H1 (cell line): ENCODE measurements around the gene ARHGEF1. TPM values are rescaled to one million over a fixed set of nuclear protein-coding genes. Genes with fewer than 3 reads are reported as not detected.

Experiments used
- CTCF ChIA-PET: fragments of 300-600 bp; sonication (Branson Sonifier 250); formaldehyde crosslinking; loops from one replicate; lab custom pipeline; 2021; ENCODE audit not compliant: partially characterized antibody; lab: Charles Lee
- POLR2A ChIA-PET: fragments of 300-600 bp; sonication (Branson Sonifier 250); formaldehyde crosslinking; loops from one replicate; lab custom pipeline; 2021; ENCODE audit warnings: inconsistent platforms; ENCODE audit not compliant: partially characterized antibody; lab: Charles Lee
- DNase-seq, 2 experiments: peaks; one replicate each; pipeline versions ENCODE4 v3.0.0 to v3.0.0-alpha.2; 2010 to 2022; ENCODE audit warnings: low spot score in 2 of 2, low read depth in 1 of 2, mixed read lengths in 1 of 2
- FAIRE-seq: peaks from 2 replicates; lab custom pipeline; 2011; peaks lifted over from hg19 to GRCh38; lab: Jason Lieb, UNC
- H2AFZ ChIP-seq: 2 replicates; pipeline ENCODE4 v1.8.1; 2012; ENCODE audit warnings: low read length, inconsistent platforms
- H2AK5ac ChIP-seq: 2 replicates; pipeline ENCODE4 v1.6.1; 2013; ENCODE audit warnings: low read depth, low read length
- H2BK120ac ChIP-seq: replicated peaks from 2 replicates; pipeline ENCODE3; 2013; ENCODE audit warnings: low read depth, low read length, inconsistent platforms
- H2BK12ac ChIP-seq: 2 replicates; pipeline ENCODE4 v1.6.1; 2013; ENCODE audit warnings: low read depth, low read length
- H2BK15ac ChIP-seq: 2 replicates; pipeline ENCODE4 v1.6.1; 2013; ENCODE audit warnings: low read length
- H2BK20ac ChIP-seq: 2 replicates; pipeline ENCODE4 v1.6.1; 2013; ENCODE audit warnings: low read length
- H2BK5ac ChIP-seq: 2 replicates; pipeline ENCODE4 v1.6.1; 2013; ENCODE audit warnings: low read depth, low read length
- H3K14ac ChIP-seq: 2 replicates; pipeline ENCODE4 v1.6.1; 2013; ENCODE audit warnings: inconsistent platforms; ENCODE audit not compliant: insufficient read length
- H3K18ac ChIP-seq: 2 replicates; pipeline ENCODE4 v1.6.1; 2013; ENCODE audit warnings: low read length; ENCODE audit errors: extremely low read depth
- H3K23ac ChIP-seq: 2 replicates; pipeline ENCODE4 v1.6.1; 2013; ENCODE audit warnings: inconsistent platforms; ENCODE audit not compliant: insufficient read length
- H3K23me2 ChIP-seq: 2 replicates; pipeline ENCODE4 v1.6.1; 2013; ENCODE audit warnings: low read depth, low read length
- H3K27ac ChIP-seq: 2 replicates; pipeline ENCODE4 v1.6.1; 2011; ENCODE audit warnings: low read depth, low read length, inconsistent platforms
- H3K27me3 ChIP-seq, 4 experiments: replicated peaks in 1 of 4; 1 replicate in 1 of 4; 2 replicates in 3 of 4; pipeline versions ENCODE4 v1.6.1 to v1.8.1; 2011 to 2013; ENCODE audit warnings: low read length in 3 of 4, mild to moderate bottlenecking in 3 of 4, inconsistent platforms in 2 of 4, mixed read lengths in 2 of 4, moderate library complexity in 1 of 4; ENCODE audit not compliant: control insufficient read depth in 3 of 4, insufficient read depth in 3 of 4; ENCODE audit errors: extremely low read depth in 1 of 4
- H3K36me3 ChIP-seq, 4 experiments: 2 replicates each; pipeline versions ENCODE4 v1.6.1 to v1.8.1; 2011 to 2013; ENCODE audit warnings: mild to moderate bottlenecking in 4 of 4, low read length in 3 of 4, moderate library complexity in 2 of 4, control low read depth in 1 of 4, inconsistent platforms in 1 of 4; ENCODE audit not compliant: insufficient read depth in 4 of 4, control insufficient read depth in 2 of 4
- H3K4ac ChIP-seq: replicated peaks from 2 replicates; pipeline ENCODE3; 2013; ENCODE audit warnings: low read length, low read depth, mixed read lengths, inconsistent platforms; ENCODE audit not compliant: insufficient read length
- H3K4me1 ChIP-seq, 4 experiments: replicated peaks in 1 of 4; 1 replicate in 1 of 4; 2 replicates in 3 of 4; pipeline versions ENCODE4 v1.6.1 to v1.8.1; 2011 to 2013; ENCODE audit warnings: low read length in 3 of 4, inconsistent platforms in 2 of 4, mixed read lengths in 1 of 4; ENCODE audit not compliant: insufficient read depth in 4 of 4, control insufficient read depth in 3 of 4
- H3K4me2 ChIP-seq, 2 experiments: 2 replicates each; pipeline versions ENCODE4 v1.6.1 to v1.8.1; 2011 to 2013; ENCODE audit warnings: low read depth in 2 of 2, low read length in 2 of 2, control low read depth in 1 of 2, inconsistent platforms in 1 of 2, mild to moderate bottlenecking in 1 of 2; ENCODE audit not compliant: insufficient read depth in 1 of 2
- H3K4me3 ChIP-seq, 4 experiments: fragments of 200-600, 300-600 bp in 1 of 4; sonication (generic), shearing (Covaris generic), sonication (Bioruptor Twin) in 1 of 4; 2 replicates each; pipeline versions ENCODE4 v1.5.1 to v1.8.1; 2011 to 2016; ENCODE audit warnings: low read length in 4 of 4, low read depth in 3 of 4, control low read depth in 2 of 4, inconsistent platforms in 2 of 4, mild to moderate bottlenecking in 2 of 4, mixed read lengths in 1 of 4, moderate library complexity in 1 of 4; ENCODE audit not compliant: insufficient read depth in 2 of 4; ENCODE audit errors: extremely low read depth in 1 of 4
- H3K56ac ChIP-seq: replicated peaks from 2 replicates; pipeline ENCODE3; 2013; ENCODE audit warnings: low read depth, mild to moderate bottlenecking, mixed read lengths, low read length, inconsistent platforms; ENCODE audit not compliant: insufficient read length
- H3K79me1 ChIP-seq: 2 replicates; pipeline ENCODE4 v1.6.1; 2013; ENCODE audit warnings: low read depth, low read length, control low read depth
- H3K79me2 ChIP-seq, 2 experiments: 2 replicates each; pipeline versions ENCODE4 v1.6.1 to v1.8.1; 2012 to 2013; ENCODE audit warnings: low read length in 2 of 2, mild to moderate bottlenecking in 2 of 2, inconsistent platforms in 1 of 2; ENCODE audit not compliant: insufficient read depth in 2 of 2, control insufficient read depth in 1 of 2
- H3K9ac ChIP-seq, 4 experiments: replicated peaks in 1 of 4; 1 replicate in 1 of 4; 2 replicates in 3 of 4; pipeline versions ENCODE4 v1.6.1 to v1.8.1; 2011 to 2013; ENCODE audit warnings: low read depth in 3 of 4, low read length in 3 of 4, control low read depth in 2 of 4, mild to moderate bottlenecking in 2 of 4, moderate library complexity in 2 of 4, inconsistent platforms in 1 of 4; ENCODE audit errors: extremely low read depth in 1 of 4
- H3K9me3 ChIP-seq, 2 experiments: 2 replicates each; pipeline versions ENCODE4 v1.6.1 to v1.8.1; 2012 to 2013; ENCODE audit warnings: mild to moderate bottlenecking in 2 of 2, moderate library complexity in 2 of 2, control low read depth in 1 of 2, inconsistent platforms in 1 of 2, low read depth in 1 of 2, low read length in 1 of 2, mixed read lengths in 1 of 2; ENCODE audit not compliant: insufficient read depth in 2 of 2
- H4K20me1 ChIP-seq, 2 experiments: replicated peaks in 1 of 2; 2 replicates each; pipeline versions ENCODE3 to v1.8.1; 2011 to 2013; ENCODE audit warnings: inconsistent platforms in 2 of 2, low read length in 2 of 2, mild to moderate bottlenecking in 1 of 2; ENCODE audit not compliant: insufficient read depth in 2 of 2, control insufficient read depth in 1 of 2
- H4K5ac ChIP-seq: 2 replicates; pipeline ENCODE4 v1.6.1; 2013; ENCODE audit warnings: low read length, low read depth, mixed read lengths, inconsistent platforms; ENCODE audit not compliant: insufficient read length
- H4K8ac ChIP-seq: 2 replicates; pipeline ENCODE4 v1.8.0; 2013; ENCODE audit warnings: mild to moderate bottlenecking, moderate library complexity, low read length, inconsistent platforms; ENCODE audit not compliant: insufficient read depth; ENCODE audit errors: extremely low read depth
- H4K91ac ChIP-seq: replicated peaks from 2 replicates; pipeline ENCODE3; 2013; ENCODE audit warnings: low read length, mixed read lengths, inconsistent platforms; ENCODE audit not compliant: insufficient read length
- POLR2A ChIP-seq, 2 experiments: IDR thresholded peaks; 1 replicate in 1 of 2; 2 replicates in 1 of 2; pipeline ENCODE4 v1.6.1; 2011; ENCODE audit warnings: low read depth in 2 of 2, low read length in 2 of 2, mild to moderate bottlenecking in 2 of 2; ENCODE audit errors: control extremely low read depth in 1 of 2
- POLR2AphosphoS5 ChIP-seq: IDR thresholded peaks from 2 replicates; pipeline ENCODE4 v1.6.1; 2011; ENCODE audit warnings: low read depth, low read length
- SIN3A ChIP-seq, 2 experiments: IDR thresholded peaks in 1 of 2; conservative IDR thresholded peaks in 1 of 2; 2 replicates each; pipeline ENCODE4 v1.6.1; 2011 to 2012; ENCODE audit warnings: low read length in 2 of 2, improper control_type of control experiment in 1 of 2, low read depth in 1 of 2, mild to moderate bottlenecking in 1 of 2
- USF2 ChIP-seq: IDR thresholded peaks from 2 replicates; pipeline ENCODE4 v1.6.1; 2011; ENCODE audit warnings: low read length, improper control_type of control experiment
- WGBS, 2 experiments: shearing (Covaris generic) in 1 of 2; methylation state at CpG; one replicate each; pipeline versions ENCODE4 v1.1.6 to v1.1.7; 2013 to 2015; ENCODE audit warnings: low lambda C conversion rate in 2 of 2, mixed read lengths in 2 of 2, inconsistent platforms in 1 of 2, low coverage in 1 of 2, missing lambda C conversion rate in 1 of 2; ENCODE audit not compliant: insufficient replicate concordance in 2 of 2, insufficient coverage in 1 of 2, insufficient read length in 1 of 2; ENCODE audit errors: extremely low coverage in 1 of 2, missing lambda C conversion rate in 1 of 2; 5-methylcytosine and 5-hydroxymethylcytosine counted together
- polyA plus RNA-seq, 7 experiments: library from polyadenylated mRNA; depleted of rRNA in 3 of 7; stranded (reverse) in 5 of 7; unstranded in 2 of 7; fragments of >200 nt in 5 of 7; fragments of 200-250 nt in 2 of 7; gene quantifications; 1 replicate in 5 of 7; 2 replicates in 1 of 7; 4 replicates in 1 of 7; pipeline versions ENCODE4 v1.2.1 to v1.2.3, GENCODE V29; 2011 to 2013; ENCODE audit warnings: missing spikeins in 2 of 7, mixed read lengths in 2 of 7
- total RNA-seq: library from RNA; stranded (reverse); fragmentation: NEBNext Ultra II Directional; extraction: Animal tissue kit (Norgen Biotek cat#: 25700); gene quantifications from 2 replicates; pipeline ENCODE4 v1.2.1, GENCODE V29; 2021

The ARHGEF1 gene
- total and polyA plus RNA-seq, 2 of the 8 experiments (the other 6 are each of a cell fraction or from before 2014, with no cell fraction given) = 23.0 to 49.0 TPM

- Histone ChIP-seq H2AFZ (no peak overlapping the region), H3K4me2 (no peak overlapping the region), H4K8ac (peak overlapping the region; percentile 74), H3K36me3 (peaks cover 45 to 82% (median 71%) of the 10 kb centered on the region in 4 experiments), H3K4me3 (no peak overlapping the region), H2BK5ac (no peak overlapping the region), H2BK120ac (no peak overlapping the region), H4K5ac (no peak overlapping the region), H2AK5ac (no peak overlapping the region), H3K56ac (no peak overlapping the region), H3K14ac (no peak overlapping the region), H3K23ac (no peak overlapping the region), H2BK12ac (no peak overlapping the region), H3K9me3 (no peaks in the 10 kb centered on the region), H2BK20ac (no peak overlapping the region), H2BK15ac (no peak overlapping the region), H3K18ac (no peak overlapping the region), H3K4ac (no peak overlapping the region), H3K27me3 (no peaks in the 10 kb centered on the region), H4K20me1 (peaks cover 37 to 48% of the 10 kb centered on the region in 2 experiments), H3K4me1 (peaks cover 0 to 7% (median 2%) of the 10 kb centered on the region in 4 experiments; a peak in 5 of 7 replicates), H3K79me2 (peaks cover 2 to 43% of the 10 kb centered on the region in 2 experiments; a peak in 3 of 4 replicates), H3K9ac (peak overlapping the region in 2 of 4 experiments; percentile 1 to 6; a peak in 3 of 7 replicates), H4K91ac (no peak overlapping the region), H3K27ac (peak overlapping the region; percentile 41; the same call in 1 of the 2 replicates), H3K23me2 (no peaks in the 10 kb centered on the region), H3K79me1 (peaks cover 16% of the 10 kb centered on the region)
- TF ChIP-seq POLR2A (IDR thresholded peaks at IDR 0.05; ENCODE audit: control extremely low read depth in 1 of 2, low read depth in 2 of 2, low read length in 2 of 2) = peak; percentile 31 to 64
- TF ChIP-seq POLR2AphosphoS5 = peak; percentile 85
- no peak for TF ChIP-seq SIN3A (conservative IDR thresholded peaks at IDR 0.05 in 1 of 2, IDR thresholded peaks at IDR 0.05 in 1 of 2; ENCODE audit: low read depth in 1 of 2, low read length in 2 of 2)
- no peak for TF ChIP-seq USF2
- POLR2A ChIA-PET = interaction anchor here (0.6 to 13.9 kb wide), 21 partner anchors 6 to 692 kb away, joined by 3 to 298 read pairs (median 4); partner anchors contain the start of genes ARHGEF1, B9D2, CD79A and RABAC1
- 87% methylated on average over 9 of the region's 10 CpGs; no CpG with 5 or more reads in 1 of the 2 experiments for WGBS, 2 experiments
- no peak for DNase-seq
- FAIRE-seq = no peak
- CTCF ChIA-PET = interaction anchor here (0.9 to 1.5 kb wide), 6 partner anchors 9 to 76 kb away, joined by 3 to 6 read pairs (median 4); partner anchors contain the start of gene CD79A
These were observed 14.6 kb upstream of the ARHGEF1 start for GRCh38 chr19:41868120-41868988.
